Measurements from ENCODE around the gene NECTIN1.

Gene NECTIN1

DNA sequence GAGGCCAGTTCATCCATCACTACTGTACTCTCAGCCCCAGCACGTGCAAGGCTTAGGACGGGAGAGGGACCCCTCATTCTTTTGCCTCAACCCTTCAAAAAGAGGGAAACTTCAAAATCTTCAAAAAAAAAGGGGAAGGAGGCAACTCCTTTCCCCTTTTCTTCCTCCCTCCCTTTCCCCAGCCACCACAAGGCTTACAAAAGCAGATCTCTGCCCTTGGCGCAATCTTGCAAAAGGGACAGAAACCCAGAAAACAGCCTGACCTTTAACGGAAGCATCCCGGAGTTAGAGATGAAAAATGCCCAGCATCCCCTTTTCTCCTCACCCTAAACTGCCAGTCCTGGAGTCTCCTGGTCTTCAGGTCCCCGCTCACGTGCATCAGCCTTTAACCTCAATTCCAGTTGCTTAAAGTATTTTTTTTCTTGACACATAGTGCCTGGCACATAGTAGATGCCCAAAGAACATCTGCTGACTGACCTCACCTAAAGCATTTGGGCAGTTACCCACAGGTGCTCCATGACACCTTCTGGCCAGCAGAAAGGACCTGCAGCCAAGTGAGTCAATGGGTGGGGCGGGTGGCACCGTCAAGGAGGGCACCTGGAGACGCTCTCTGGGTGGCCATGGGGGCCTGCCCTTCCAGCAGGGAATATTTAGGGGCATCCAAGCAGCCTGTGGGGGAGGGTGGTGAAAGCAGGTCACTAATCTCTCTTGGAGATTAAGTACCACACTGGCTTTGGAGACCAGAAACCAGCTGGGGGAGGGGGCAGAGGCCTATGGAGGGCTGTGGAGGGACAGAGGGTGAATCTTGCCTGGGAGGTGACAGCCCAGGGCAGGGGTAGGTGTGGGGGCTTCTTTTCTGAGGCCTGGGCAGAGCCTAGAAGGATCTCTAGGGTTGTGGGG, 16.3 kb downstream of the NECTIN1 start:
- DNase-seq: no peak

DNA sequence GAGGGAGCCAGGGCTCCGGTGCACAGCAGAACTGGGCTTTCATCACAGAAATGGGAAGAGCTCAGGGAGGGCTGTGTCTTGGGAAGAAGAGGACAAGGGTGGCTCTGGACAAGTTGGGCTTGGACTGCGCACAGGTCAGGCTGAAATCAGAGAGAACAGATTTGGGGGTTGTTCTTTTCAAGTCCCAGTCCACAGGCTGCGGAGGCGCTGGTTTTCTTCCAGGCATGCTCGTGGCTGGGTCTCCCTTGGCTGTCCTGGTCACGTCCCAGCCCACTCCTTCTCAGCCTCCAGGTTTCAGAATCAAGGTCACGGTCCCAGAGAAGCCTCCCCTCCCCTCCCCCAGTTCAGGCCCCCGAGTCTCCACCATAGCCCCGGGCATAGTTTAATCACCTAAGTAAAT, 17.0 kb downstream of the NECTIN1 start:
- DNase-seq: no peak

DNA sequence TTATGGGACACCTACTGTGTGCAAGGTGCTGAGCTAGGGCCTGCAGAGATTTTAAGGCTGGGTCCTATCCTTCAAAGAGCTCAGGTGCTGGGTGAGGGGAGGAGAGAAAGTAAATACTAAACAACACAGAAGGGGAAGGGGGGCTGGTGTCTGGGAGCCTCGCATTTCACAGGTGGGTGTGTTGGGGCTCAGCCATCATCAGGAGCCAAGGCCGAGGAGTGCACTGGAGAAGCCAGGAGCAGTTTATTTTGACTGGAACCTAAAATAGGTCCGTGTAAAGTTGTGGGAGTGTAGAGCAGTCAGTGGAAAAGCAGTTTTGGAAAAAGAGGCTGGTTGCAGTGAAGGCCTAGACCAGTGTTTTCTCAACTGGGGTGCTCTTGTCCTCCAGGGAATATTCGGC, 17.5 kb downstream of the NECTIN1 start:
- DNase-seq: no peak

DNA sequence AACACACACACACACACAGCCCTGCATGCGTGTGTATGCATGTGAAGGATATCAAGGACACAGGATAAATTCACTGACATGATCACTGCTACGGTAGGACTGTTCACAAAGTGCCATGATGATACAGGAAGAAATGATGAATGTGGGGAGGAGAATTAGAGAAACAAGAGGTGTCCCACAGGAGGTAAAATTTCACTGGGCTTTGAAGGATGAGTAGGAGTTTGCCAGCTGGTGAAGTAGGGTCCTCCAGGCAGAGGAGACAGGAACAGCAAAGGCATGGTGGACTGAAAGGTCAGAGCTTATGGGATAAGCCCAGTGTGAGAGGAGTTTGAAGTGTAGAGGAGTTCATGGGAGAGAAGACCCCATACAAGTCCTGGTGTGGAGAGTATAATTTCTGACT, 18.6 kb downstream of the NECTIN1 start:
- DNase-seq: no peak

DNA sequence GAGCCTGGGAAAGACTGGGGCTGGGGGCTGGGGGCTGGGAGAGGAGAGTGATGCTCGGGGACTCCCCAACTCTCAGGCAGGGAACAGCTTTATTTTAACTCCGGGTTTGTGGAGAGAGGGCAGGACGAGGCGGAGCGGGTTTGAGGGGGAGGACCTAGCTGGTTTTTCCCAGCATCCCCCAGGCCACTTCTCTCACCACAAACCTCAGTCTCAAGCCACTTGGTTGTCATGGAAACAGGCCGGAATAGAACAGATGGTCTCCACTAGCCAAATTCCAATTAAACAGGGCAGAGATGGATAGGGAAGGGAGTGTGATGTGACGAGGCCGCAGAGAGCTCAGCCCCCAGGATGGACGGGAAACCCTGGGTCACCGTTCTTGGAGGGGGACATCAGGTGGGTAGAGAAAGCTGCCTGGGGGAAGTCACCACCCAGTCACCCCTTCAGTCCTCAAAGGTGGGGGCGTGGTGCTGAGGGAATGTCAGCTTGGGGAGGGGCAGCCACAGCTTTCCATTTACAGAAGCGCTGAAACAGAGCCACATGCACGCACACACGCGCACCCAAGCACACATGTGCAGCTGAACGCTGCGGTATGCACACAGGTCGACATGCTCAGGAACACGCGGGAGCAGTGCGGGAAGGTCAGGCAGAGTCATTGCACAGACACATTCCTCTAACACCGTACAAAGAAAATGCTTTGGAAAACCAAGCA, 19.2 kb downstream of the NECTIN1 start:
- no peak for DNase-seq

DNA sequence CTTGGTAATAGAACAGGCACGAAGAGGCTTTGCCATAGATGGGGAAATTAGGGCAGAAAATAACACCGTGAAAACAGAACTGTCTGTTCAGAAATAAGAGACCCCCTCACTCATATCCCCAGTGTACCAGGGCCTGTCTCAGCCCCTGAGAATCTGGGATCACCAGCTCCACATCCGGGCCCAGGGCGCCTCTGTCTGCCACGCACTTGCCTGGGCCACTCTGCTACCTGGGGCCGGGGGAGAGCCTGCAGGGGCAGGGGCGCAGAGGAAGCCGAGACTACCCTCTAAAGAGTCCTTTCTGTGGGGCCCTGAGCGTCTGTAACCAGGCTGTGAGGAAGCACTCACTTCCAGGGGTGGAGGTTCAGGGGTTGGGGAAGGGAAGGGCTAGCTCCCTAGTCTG, 19.8 kb downstream of the NECTIN1 start:
- DNase-seq: no peak

DNA sequence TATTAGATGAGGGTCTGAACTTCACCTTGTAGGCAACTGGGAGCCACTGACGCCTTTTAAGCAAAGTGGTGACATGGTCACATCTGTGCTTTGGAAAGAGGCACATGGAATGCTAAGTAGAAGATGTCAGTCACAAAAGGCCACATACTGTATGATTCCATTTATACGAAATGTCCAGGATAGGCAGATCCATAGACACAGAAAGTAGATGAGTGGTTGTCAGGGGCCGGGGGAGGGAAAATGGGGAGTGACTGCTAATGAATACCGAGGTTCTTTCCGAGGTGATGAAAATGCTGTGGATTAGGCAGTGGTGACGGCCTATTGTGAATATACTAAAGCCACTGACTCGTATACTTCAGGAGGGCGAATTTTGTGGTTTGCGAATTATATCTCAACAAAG, 20.6 kb downstream of the NECTIN1 start:
- no peak for DNase-seq

DNA sequence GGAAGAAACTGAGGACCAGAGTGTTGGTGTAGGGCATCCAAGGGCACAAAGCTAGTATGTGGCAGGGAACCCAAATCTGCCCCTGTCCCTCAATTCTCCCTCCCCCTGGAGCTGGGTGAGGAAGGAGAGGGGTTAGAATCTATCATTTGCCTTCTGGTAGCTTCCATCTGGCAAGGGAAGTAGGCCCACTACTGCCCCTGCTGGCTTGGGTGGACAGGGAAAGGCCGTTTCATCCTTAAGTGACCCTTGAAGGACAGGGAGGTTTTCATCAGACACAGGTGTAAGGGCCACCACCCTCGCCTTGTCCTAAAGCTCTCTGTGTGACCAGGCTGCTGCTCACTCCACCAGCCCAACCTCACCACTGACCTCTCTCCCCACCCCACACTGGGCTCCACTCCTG, 22.1 kb downstream of the NECTIN1 start:
- DNase-seq: no peak

DNA sequence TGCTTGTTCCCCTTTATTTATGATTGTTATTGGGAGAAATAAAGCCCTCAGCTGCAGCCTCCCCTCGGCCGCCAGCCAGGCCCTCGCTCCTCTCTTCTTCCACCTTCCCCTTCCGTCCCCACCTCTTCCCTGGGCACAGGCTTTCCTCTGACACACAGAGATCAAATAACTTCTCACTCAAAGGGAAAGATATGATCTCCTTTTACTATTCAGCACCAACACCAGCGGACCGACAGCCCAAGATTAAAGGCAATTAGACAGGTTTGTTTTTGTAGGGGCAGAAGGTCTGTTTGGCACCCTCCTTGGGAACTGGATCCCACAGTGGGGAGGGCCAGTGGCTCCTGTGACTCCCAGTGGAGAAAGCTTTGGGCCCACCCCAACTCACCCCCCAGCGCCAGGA, 23.0 kb downstream of the NECTIN1 start:
- DNase-seq: no peak

DNA sequence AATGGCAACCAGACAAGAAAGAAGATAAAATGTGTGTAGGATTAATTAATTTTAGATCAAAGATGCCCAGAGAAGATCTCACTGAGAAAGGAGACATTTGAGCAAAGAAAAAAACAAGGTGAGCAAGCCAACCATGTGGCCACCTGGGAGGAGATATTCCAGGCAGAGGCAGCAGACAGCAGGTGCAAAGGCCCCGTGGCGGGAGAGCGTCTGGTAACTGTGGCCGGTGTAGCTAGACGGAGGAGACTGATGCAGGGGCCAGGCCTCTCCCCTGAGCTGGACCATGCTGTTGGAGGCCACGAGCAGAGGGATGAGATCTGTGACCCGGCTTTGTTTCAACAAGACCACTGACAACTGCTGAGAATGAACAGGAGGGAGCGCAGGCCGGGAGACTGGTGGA, 23.6 kb downstream of the NECTIN1 start:
- no peak for DNase-seq

DNA sequence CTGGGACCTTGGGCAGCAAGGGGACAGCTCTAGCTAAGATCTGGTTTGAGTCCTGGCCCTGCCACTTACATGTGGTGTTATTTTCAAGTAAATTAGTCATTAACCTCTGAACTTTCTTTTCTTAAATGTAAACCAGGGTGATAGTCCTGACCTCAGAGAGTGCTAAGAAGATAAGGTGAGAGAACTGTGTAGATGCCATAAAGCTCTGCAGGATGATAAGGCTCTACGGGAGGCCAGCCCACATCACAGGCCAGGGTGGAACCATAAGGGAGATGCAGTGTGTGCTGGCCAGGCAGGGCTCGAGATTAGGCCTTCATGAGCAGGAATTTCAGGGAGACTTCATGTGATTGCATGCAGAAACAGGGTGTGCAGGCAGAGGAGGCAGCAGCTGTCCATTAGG, 24.2 kb downstream of the NECTIN1 start:
- DNase-seq: no peak

DNA sequence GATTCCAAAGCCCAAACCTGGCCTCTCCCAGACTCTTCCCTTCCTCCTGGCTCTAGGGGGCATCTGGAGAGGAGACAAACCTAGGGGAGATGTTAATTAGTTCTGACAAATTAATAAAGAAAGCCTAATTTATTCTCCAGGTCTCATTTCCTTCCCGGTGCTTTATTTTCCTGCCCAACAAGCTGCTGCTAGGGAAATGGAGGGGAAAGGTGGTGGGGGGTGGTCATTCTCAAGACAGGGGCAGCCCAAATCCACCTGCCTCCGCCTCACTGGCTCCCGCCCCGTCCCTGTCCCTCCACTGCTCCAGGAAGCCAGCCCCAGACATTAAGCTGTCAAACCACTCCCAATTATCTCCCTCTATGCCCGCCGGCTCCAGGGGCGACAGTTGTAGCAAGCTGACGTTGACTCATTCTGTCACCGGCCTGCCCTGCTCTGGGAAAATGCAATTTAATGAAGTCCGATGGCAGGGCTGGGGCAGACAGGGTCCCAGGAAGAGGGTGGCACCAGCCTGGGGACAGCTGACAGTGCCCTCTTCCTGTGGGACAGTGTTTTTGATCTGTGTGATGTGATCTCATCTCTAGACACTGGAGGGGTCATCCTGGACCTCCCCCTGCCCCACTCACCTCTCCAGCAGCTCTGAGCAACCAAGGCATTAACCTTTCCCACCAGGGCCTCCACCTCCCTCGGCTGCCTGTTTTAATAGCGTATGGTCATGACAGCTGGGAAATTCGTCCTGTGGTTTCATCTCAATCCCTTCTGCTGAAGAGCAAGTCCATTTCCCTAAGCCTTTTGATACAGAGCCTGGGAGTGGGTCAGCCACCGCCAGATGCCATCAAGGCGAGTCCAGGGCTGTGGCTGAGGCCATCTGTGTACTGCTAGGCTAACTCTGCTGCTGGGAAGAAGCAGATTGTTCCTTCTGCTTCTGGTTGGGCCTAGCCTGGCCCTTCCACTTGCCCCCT, 27.1 kb downstream of the NECTIN1 start:
- DNase-seq: no peak

DNA sequence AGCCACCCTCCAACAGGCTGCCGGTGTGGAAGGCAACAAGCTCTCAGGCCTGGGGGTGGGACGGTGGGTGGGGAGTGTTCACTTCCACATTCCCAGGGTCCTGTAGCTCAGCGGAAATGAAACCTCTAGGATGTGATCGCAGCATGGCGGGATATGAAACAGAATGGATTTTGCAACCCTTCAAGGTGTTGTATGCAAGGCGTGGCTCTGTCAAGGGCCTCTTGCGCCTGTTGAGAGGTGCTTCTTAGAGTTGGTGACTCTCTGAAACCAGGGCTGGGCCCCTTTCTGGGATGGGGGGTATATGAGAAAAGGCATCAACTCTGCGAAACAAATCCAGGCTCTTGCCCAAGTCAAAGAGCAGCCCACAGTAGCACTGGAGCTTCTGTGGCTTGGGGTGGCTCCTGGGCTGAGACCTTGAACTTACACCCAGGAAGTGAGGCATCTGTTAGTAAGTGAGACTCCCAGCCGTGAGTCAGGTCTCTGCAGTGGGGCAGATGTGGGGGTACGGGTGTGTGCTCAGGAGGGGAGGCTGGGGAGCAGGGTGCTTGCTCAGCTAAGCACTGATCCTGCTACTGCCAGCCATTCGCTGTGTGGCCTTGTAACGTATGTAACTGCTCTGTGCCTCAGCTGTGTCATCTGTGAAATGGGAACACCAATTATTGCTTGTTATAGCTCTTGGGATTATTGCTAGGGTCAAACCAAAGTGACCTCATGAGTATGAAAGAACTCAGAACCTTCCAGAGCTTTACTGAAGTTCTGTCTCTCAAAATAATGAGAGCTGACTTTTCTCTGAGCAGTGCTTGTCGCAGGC, 28.3 kb downstream of the NECTIN1 start:
- DNase-seq: no peak

DNA sequence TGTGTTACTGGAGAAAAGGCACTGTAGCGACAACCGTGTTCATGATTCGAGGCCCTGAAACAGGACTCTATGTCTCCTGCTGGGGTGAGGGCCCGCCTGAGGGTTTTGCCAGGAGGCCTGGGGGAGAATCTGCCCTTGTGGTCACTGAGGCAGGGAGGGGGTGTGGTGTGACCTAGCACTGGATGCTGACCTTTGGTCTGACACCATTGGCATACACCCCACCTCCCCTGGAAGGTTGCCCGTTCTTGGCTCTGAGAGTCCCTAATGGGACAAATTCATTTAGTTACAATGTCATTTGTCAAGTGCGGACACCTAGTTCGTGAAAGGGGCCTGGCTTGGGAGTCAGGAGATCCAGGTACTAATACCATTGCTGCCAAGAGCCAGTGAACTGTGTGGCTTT, 29.0 kb downstream of the NECTIN1 start:
- DNase-seq: no peak

DNA sequence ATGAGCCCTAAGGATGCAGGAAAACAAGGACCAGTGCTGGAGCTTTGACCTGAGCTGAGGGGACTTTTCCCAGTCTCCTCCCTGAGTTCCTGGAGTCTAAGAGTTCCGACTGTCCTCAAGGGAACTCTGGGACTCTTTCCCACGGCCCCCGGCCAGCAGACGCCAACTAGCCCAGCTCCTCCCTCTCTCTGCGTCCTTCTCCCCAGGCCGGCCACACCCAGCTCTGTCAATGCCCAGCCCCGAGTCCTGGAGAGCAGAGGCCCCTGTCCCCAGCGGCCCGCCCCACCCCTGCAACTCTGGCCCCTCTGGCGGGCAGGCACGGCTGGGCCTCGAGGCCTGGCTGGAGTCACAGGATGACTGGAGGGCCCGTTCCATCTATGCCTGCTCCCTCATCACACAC, 29.8 kb downstream of the NECTIN1 start:
- DNase-seq: no peak

DNA sequence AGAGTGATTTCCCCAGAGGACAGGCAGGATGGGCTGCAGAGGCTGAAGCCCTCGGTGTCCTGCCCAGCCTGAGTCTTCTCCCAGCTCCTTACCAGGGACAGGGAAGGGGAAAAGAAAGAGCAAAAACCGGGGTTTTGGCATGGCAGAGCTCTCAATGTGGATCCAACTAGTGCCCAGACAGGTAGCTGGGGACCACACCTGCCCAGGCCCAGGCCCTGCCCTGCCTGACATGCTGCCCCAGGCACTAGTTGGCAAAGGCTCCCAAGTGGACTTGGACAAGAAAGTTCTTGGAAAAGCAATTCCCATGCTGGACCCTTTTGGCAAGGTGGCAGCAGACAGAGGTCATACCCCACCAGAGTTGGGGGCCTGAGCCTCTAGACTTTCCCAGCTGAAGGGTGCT, 31.1 kb downstream of the NECTIN1 start:
- DNase-seq: no peak

DNA sequence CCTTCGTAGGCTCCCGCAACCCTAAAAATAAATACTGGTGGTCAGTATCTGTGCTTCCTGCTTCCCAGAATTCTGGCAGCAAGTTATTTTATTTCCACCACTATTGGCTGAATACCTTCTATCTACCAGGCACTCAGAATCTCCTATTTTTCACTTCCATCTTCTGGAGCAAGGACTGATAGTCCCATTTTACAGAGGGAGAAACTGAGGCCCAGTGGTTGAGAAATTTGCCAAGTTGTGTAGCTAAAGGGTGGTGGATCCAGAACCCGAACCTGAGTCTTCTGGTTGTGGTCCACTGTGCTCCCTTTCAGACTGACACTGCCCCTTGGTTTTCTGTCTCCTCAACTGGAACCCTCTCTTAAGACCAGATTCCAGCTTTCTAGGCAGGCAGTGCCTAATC, 31.6 kb downstream of the NECTIN1 start:
- DNase-seq: no peak

DNA sequence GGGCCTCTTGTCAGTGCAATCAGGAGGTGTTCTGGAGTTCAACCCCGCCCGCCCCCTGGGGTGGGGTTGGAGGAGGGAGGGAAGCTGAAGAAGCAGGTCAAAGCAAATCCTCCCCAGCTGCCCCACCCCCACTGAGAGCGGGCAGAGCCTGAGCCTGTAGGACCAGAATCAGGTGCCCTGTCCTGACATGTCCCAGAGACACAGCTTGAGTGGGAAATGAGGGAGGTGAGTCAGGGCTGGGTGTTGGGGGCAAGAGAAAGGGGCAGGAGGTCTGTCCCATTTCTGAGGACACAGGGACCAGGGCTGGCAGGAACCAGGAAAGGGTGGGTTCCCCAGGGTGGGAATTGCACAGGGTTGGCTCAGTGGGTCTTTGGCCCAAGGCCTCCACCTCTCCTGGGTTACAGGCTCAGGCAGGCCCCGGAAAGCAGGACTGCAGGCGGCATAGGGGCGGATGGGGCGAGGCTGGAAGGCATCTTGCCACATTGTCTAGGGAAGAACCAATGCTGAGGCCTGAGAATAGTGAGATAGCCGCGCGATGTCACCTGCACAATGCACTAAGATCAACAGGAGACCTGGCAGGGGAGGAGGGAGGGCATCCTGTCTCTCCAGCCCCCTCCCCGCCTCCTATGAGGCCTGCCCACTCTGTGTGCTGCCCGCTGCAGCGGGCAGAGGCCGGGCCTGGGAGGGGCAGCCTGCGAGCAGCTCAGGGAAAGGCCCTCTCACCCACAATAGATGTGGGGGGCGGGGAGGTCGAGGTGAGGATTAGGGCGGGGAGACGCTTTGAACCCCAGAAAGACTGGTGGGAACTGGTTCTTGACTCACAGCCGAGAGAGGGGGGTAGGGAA, 32.4 kb downstream of the NECTIN1 start:
- no peak for DNase-seq

DNA sequence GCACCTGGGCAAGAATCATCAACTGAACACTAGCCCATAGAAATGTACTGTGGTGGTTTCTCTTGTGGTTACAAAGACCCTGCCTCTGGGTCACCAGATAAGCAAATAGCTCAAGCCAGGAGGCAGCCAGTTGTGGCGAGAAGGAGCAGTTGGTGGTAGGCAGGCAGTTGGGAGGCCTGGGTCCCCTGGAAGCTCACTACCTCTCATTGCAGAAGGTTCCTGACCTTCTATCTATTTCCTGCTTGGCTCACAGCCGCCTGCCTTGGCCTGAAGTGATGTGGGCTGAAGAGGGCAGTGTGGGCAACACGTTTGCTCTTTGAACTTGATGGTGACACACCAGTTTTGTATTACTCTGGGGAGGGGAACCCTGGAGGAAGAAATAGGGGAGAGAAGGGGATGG, 34.7 kb downstream of the NECTIN1 start:
- DNase-seq: no peak

DNA sequence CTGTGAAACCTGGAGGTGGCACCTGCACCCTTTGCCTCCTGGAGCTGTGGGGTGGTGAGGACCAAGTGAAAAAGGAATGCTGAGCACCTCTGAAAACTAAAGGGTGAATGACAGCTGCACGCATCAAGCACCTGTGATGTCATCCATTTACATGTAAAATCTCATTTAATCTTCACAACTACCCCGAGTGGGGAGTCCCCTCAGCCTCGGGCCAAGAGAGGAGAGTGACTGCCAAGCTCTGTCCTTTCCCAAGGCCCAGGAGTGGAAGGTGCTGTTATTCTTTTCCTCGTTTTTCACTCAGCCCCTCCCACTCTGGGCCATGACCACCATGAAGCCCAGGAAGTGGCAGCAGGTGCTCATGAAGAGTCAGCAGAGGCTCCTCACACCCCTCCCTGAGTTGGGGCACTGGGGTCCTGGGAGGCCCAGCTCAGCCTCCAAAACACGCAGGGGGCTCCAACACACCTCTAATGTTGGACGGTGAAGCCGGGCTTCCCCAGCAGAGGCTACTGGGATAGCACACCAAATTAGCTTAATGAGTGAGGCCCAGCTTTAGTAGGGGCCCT, 35.7 kb downstream of the NECTIN1 start:
- DNase-seq: no peak

DNA sequence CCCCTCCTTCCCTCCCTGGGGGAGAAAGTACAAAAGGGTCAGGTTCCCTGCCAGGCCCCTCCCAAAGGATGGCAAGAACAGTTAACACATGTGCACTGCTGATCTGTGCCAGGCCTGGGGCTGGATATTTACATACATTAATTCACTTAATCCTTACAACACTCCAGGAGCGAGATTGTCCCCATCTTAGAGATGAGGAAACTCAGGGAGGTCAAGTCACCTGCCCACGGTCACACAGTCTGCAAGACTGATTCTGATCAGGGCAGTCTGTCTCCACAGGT, 36.5 kb downstream of the NECTIN1 start:
- no peak for DNase-seq

Data from effector CD4-positive, alpha-beta T cell (primary cell).